ENCODE results near the gene CCDC85A.

CCDC85A gene

GRCh38 chr2:56364902-56365301, 181.1 kb downstream of the CCDC85A start:
- H3K4me1 ChIP-seq (ENCODE audit: control insufficient read depth, insufficient read depth, low read length), result no peaks in the 10 kb centered on the region
- no peak overlapping the region for H3K9ac ChIP-seq (ENCODE audit: low read length)
- H3K9me3 ChIP-seq (ENCODE audit: control insufficient read depth, insufficient read depth, low read depth, low read length), result no peaks in the 10 kb centered on the region
- H3K36me3 ChIP-seq (ENCODE audit: control insufficient read depth, insufficient read depth, low read length), result no peaks in the 10 kb centered on the region
- H3K27ac ChIP-seq (ENCODE audit: low read depth, low read length), result no peak overlapping the region
- no peaks in the 10 kb centered on the region for H3K27me3 ChIP-seq (ENCODE audit: control insufficient read depth, insufficient read depth, low read length)
- H3K4me3 ChIP-seq (ENCODE audit: low read depth, low read length), result no peak overlapping the region

- Histone ChIP-seq H3K9ac (ENCODE audit: low read length) (no peak overlapping the region), H3K27me3 (ENCODE audit: control insufficient read depth, insufficient read depth, low read length) (no peaks in the 10 kb centered on the region), H3K9me3 (ENCODE audit: control insufficient read depth, insufficient read depth, low read depth, low read length) (no peaks in the 10 kb centered on the region), H3K4me3 (ENCODE audit: low read depth, low read length) (no peak overlapping the region), H3K27ac (ENCODE audit: low read depth, low read length) (no peak overlapping the region), H3K36me3 (ENCODE audit: control insufficient read depth, insufficient read depth, low read length) (no peaks in the 10 kb centered on the region), H3K4me1 (ENCODE audit: control insufficient read depth, insufficient read depth, low read length) (no peaks in the 10 kb centered on the region; the same call in 1 of the 2 replicates)
These were observed 185.5 kb downstream of the CCDC85A start for GRCh38 chr2:56369316-56369715.

- no peaks in the 10 kb centered on the region for H3K9me3 ChIP-seq (ENCODE audit: control insufficient read depth, insufficient read depth, low read depth, low read length)
- no peak overlapping the region for H3K9ac ChIP-seq (ENCODE audit: low read length)
- H3K4me3 ChIP-seq (ENCODE audit: low read depth, low read length), result no peak overlapping the region
- H3K27ac ChIP-seq (ENCODE audit: low read depth, low read length), result no peak overlapping the region
- no peaks in the 10 kb centered on the region for H3K27me3 ChIP-seq (ENCODE audit: control insufficient read depth, insufficient read depth, low read length)
- H3K4me1 ChIP-seq (ENCODE audit: control insufficient read depth, insufficient read depth, low read length), result no peaks in the 10 kb centered on the region; the same call in 1 of the 2 replicates
- no peaks in the 10 kb centered on the region for H3K36me3 ChIP-seq (ENCODE audit: control insufficient read depth, insufficient read depth, low read length)
These were observed 188.4 kb downstream of the CCDC85A start for GRCh38 chr2:56372071-56372656.

GRCh38 chr2:56375251-56375650, 191.5 kb downstream of the CCDC85A start:
- no peaks in the 10 kb centered on the region for H3K27me3 ChIP-seq (ENCODE audit: control insufficient read depth, insufficient read depth, low read length)
- no peak overlapping the region for H3K4me3 ChIP-seq (ENCODE audit: low read depth, low read length)
- no peak overlapping the region for H3K9ac ChIP-seq (ENCODE audit: low read length)
- H3K4me1 ChIP-seq (ENCODE audit: control insufficient read depth, insufficient read depth, low read length), result peaks cover 2% of the 10 kb centered on the region; the same call in 1 of the 2 replicates
- H3K27ac ChIP-seq (ENCODE audit: low read depth, low read length), result no peak overlapping the region
- H3K36me3 ChIP-seq (ENCODE audit: control insufficient read depth, insufficient read depth, low read length), result no peaks in the 10 kb centered on the region
- H3K9me3 ChIP-seq (ENCODE audit: control insufficient read depth, insufficient read depth, low read depth, low read length), result no peaks in the 10 kb centered on the region

- H3K36me3 ChIP-seq (ENCODE audit: control insufficient read depth, insufficient read depth, low read length), result no peaks in the 10 kb centered on the region
- no peak overlapping the region for H3K27ac ChIP-seq (ENCODE audit: low read depth, low read length)
- H3K4me1 ChIP-seq (ENCODE audit: control insufficient read depth, insufficient read depth, low read length), result peaks cover 2% of the 10 kb centered on the region; the same call in 1 of the 2 replicates
These were observed 193.2 kb downstream of the CCDC85A start for GRCh38 chr2:56376699-56377665.

GRCh38 chr2:56379066-56379465, 195.3 kb downstream of the CCDC85A start:
- Histone ChIP-seq H3K9ac (ENCODE audit: low read length) (no peak overlapping the region), H3K4me3 (ENCODE audit: low read depth, low read length) (no peak overlapping the region), H3K4me1 (ENCODE audit: control insufficient read depth, insufficient read depth, low read length) (peaks cover 7% of the 10 kb centered on the region; the same call in 1 of the 2 replicates), H3K27me3 (ENCODE audit: control insufficient read depth, insufficient read depth, low read length) (no peaks in the 10 kb centered on the region), H3K27ac (ENCODE audit: low read depth, low read length) (no peak overlapping the region), H3K9me3 (ENCODE audit: control insufficient read depth, insufficient read depth, low read depth, low read length) (no peaks in the 10 kb centered on the region), H3K36me3 (ENCODE audit: control insufficient read depth, insufficient read depth, low read length) (no peaks in the 10 kb centered on the region)

More at GRCh38 chr2:56376699-56377665, 193.2 kb downstream of the CCDC85A start:
- Histone ChIP-seq H3K27me3 (ENCODE audit: control insufficient read depth, insufficient read depth, low read length) (no peaks in the 10 kb centered on the region), H3K9ac (ENCODE audit: low read length) (no peak overlapping the region), H3K9me3 (ENCODE audit: control insufficient read depth, insufficient read depth, low read depth, low read length) (no peaks in the 10 kb centered on the region), H3K4me3 (ENCODE audit: low read depth, low read length) (no peak overlapping the region)

- no peak overlapping the region for H3K9ac ChIP-seq (ENCODE audit: low read length)
- H3K27me3 ChIP-seq (ENCODE audit: control insufficient read depth, insufficient read depth, low read length), result no peaks in the 10 kb centered on the region
- no peak overlapping the region for H3K4me3 ChIP-seq (ENCODE audit: low read depth, low read length)
- no peaks in the 10 kb centered on the region for H3K36me3 ChIP-seq (ENCODE audit: control insufficient read depth, insufficient read depth, low read length)
- H3K4me1 ChIP-seq (ENCODE audit: control insufficient read depth, insufficient read depth, low read length), result peaks cover 11% of the 10 kb centered on the region; the same call in 1 of the 2 replicates
- H3K9me3 ChIP-seq (ENCODE audit: control insufficient read depth, insufficient read depth, low read depth, low read length), result no peaks in the 10 kb centered on the region
- no peak overlapping the region for H3K27ac ChIP-seq (ENCODE audit: low read depth, low read length)
These were observed 197.1 kb downstream of the CCDC85A start for GRCh38 chr2:56380861-56381260.

GRCh38 chr2:56382466-56382865, 198.7 kb downstream of the CCDC85A start:
- Histone ChIP-seq H3K36me3 (ENCODE audit: control insufficient read depth, insufficient read depth, low read length) (no peaks in the 10 kb centered on the region), H3K27me3 (ENCODE audit: control insufficient read depth, insufficient read depth, low read length) (no peaks in the 10 kb centered on the region), H3K9ac (ENCODE audit: low read length) (no peak overlapping the region), H3K27ac (ENCODE audit: low read depth, low read length) (no peak overlapping the region), H3K4me3 (ENCODE audit: low read depth, low read length) (no peak overlapping the region), H3K4me1 (ENCODE audit: control insufficient read depth, insufficient read depth, low read length) (peaks cover 11% of the 10 kb centered on the region; the same call in 1 of the 2 replicates), H3K9me3 (ENCODE audit: control insufficient read depth, insufficient read depth, low read depth, low read length) (no peaks in the 10 kb centered on the region)

- Histone ChIP-seq H3K4me1 (ENCODE audit: control insufficient read depth, insufficient read depth, low read length) (peaks cover 9% of the 10 kb centered on the region; the same call in 1 of the 2 replicates), H3K27me3 (ENCODE audit: control insufficient read depth, insufficient read depth, low read length) (no peaks in the 10 kb centered on the region), H3K9ac (ENCODE audit: low read length) (no peak overlapping the region), H3K36me3 (ENCODE audit: control insufficient read depth, insufficient read depth, low read length) (no peaks in the 10 kb centered on the region), H3K9me3 (ENCODE audit: control insufficient read depth, insufficient read depth, low read depth, low read length) (no peaks in the 10 kb centered on the region), H3K27ac (ENCODE audit: low read depth, low read length) (no peak overlapping the region), H3K4me3 (ENCODE audit: low read depth, low read length) (no peak overlapping the region)
These were observed 202.9 kb downstream of the CCDC85A start for GRCh38 chr2:56386657-56387056.

GRCh38 chr2:56390644-56391043, 206.9 kb downstream of the CCDC85A start:
- Histone ChIP-seq H3K27me3 (ENCODE audit: control insufficient read depth, insufficient read depth, low read length) (no peaks in the 10 kb centered on the region), H3K36me3 (ENCODE audit: control insufficient read depth, insufficient read depth, low read length) (no peaks in the 10 kb centered on the region), H3K9ac (ENCODE audit: low read length) (no peak overlapping the region), H3K9me3 (ENCODE audit: control insufficient read depth, insufficient read depth, low read depth, low read length) (no peaks in the 10 kb centered on the region), H3K27ac (ENCODE audit: low read depth, low read length) (no peak overlapping the region), H3K4me3 (ENCODE audit: low read depth, low read length) (no peak overlapping the region), H3K4me1 (ENCODE audit: control insufficient read depth, insufficient read depth, low read length) (no peaks in the 10 kb centered on the region)

GRCh38 chr2:56410140-56410539, 226.3 kb downstream of the CCDC85A start:
- Histone ChIP-seq H3K36me3 (ENCODE audit: control insufficient read depth, insufficient read depth, low read length) (no peaks in the 10 kb centered on the region), H3K4me3 (ENCODE audit: low read depth, low read length) (no peak overlapping the region), H3K9me3 (ENCODE audit: control insufficient read depth, insufficient read depth, low read depth, low read length) (no peaks in the 10 kb centered on the region), H3K27ac (ENCODE audit: low read depth, low read length) (no peak overlapping the region), H3K4me1 (ENCODE audit: control insufficient read depth, insufficient read depth, low read length) (no peaks in the 10 kb centered on the region), H3K27me3 (ENCODE audit: control insufficient read depth, insufficient read depth, low read length) (no peaks in the 10 kb centered on the region), H3K9ac (ENCODE audit: low read length) (no peak overlapping the region)
